Keratinocyte (primary cell): ENCODE measurements around the gene C1QL2. TPM values are rescaled to one million over a fixed set of nuclear protein-coding genes. Genes with fewer than 3 reads are reported as not detected.

Experiments used
- DNase-seq: peaks from one replicate; pipeline ENCODE4 v3.0.0-alpha.2; 2011; ENCODE audit warnings: low read depth, missing footprints, low spot score
- FAIRE-seq: peaks from 2 replicates; lab custom pipeline; 2011; peaks lifted over from hg19 to GRCh38; lab: Jason Lieb, UNC
- H2AFZ ChIP-seq: 2 replicates; pipeline ENCODE4 v1.6.0; 2012; ENCODE audit warnings: low read length, control low read depth, inconsistent platforms; ENCODE audit not compliant: control insufficient read depth
- H3K27ac ChIP-seq: 2 replicates; pipeline ENCODE4 v1.5.1; 2011; ENCODE audit warnings: low read length; ENCODE audit not compliant: control insufficient read depth, insufficient read depth
- H3K27me3 ChIP-seq: 3 replicates; pipeline ENCODE4 v1.6.0; 2011; ENCODE audit warnings: low read length; ENCODE audit not compliant: control insufficient read depth, insufficient read depth; ENCODE audit errors: extremely low read depth
- H3K36me3 ChIP-seq, 2 experiments: 2 replicates in 1 of 2; 3 replicates in 1 of 2; pipeline ENCODE4 v1.5.1; 2011; ENCODE audit warnings: low read length in 2 of 2, mild to moderate bottlenecking in 1 of 2; ENCODE audit not compliant: control insufficient read depth in 2 of 2, insufficient read depth in 2 of 2; ENCODE audit errors: extremely low read depth in 1 of 2
- H3K4me1 ChIP-seq: 3 replicates; pipeline ENCODE4 v1.5.1; 2011; ENCODE audit warnings: low read length; ENCODE audit not compliant: control insufficient read depth, insufficient read depth; ENCODE audit errors: extremely low read depth
- H3K4me2 ChIP-seq: 3 replicates; pipeline ENCODE4 v1.6.0; 2011; ENCODE audit warnings: low read depth, low read length; ENCODE audit not compliant: control insufficient read depth, insufficient read depth; ENCODE audit errors: extremely low read depth
- H3K4me3 ChIP-seq, 3 experiments: fragments of 200-600 bp in 1 of 3; sonication (generic) in 1 of 3; 2 replicates in 2 of 3; 3 replicates in 1 of 3; pipeline ENCODE4 v1.5.1; 2011 to 2016; ENCODE audit warnings: low read length in 3 of 3, mild to moderate bottlenecking in 3 of 3, control low read depth in 2 of 3, inconsistent platforms in 1 of 3, low read depth in 1 of 3, mixed read lengths in 1 of 3, mixed run types in 1 of 3, moderate library complexity in 1 of 3; ENCODE audit not compliant: control insufficient read depth in 2 of 3, insufficient read depth in 2 of 3; ENCODE audit errors: extremely low read depth in 1 of 3
- H3K79me2 ChIP-seq: 2 replicates; pipeline ENCODE4 v1.6.0; 2012; ENCODE audit warnings: low read length; ENCODE audit not compliant: control insufficient read depth, insufficient read depth
- H3K9ac ChIP-seq: 3 replicates; pipeline ENCODE4 v1.6.0; 2011; ENCODE audit warnings: low read length; ENCODE audit not compliant: control insufficient read depth, insufficient read depth; ENCODE audit errors: extremely low read depth
- H3K9me1 ChIP-seq: 3 replicates; pipeline ENCODE4 v1.6.0; 2011; ENCODE audit warnings: low read length; ENCODE audit not compliant: control insufficient read depth, insufficient read depth; ENCODE audit errors: extremely low read depth
- H3K9me3 ChIP-seq: 2 replicates; pipeline ENCODE4 v1.5.1; 2012; ENCODE audit warnings: low read depth, low read length; ENCODE audit not compliant: control insufficient read depth
- H4K20me1 ChIP-seq: 3 replicates; pipeline ENCODE4 v1.6.0; 2011; ENCODE audit warnings: low read length; ENCODE audit not compliant: control insufficient read depth, insufficient read depth; ENCODE audit errors: extremely low read depth
- EZH2 ChIP-seq: IDR thresholded peaks from one replicate; pipeline ENCODE4 v1.6.1; 2012; ENCODE audit warnings: inconsistent platforms, mild to moderate bottlenecking, low read length, moderate library complexity
- dilution Hi-C: fragments of 300-500 bp; cut with MboI; formaldehyde crosslinking; loops from one replicate; pipeline ENCODE4 v1.7.0; 2020; ENCODE audit warnings: low sequenced_read_pairs; ENCODE audit not compliant: extremely low pct_ligation_motif_present
- polyA plus RNA-seq, 5 experiments: library from polyadenylated mRNA; depleted of rRNA in 3 of 5; stranded (reverse) in 3 of 5; stranded (forward) in 1 of 5; unstranded in 1 of 5; fragments of >200 nt; gene quantifications; 1 replicate in 1 of 5; 2 replicates in 3 of 5; 3 replicates in 1 of 5; pipeline versions ENCODE4 v1.2.1 to v1.2.3, GENCODE V29; 2011 to 2012; ENCODE audit warnings: missing spikeins in 2 of 5, low read depth in 1 of 5, low replicate concordance in 1 of 5
- TF ChIP-seq, protein P1 (sequence below), 3 experiments: IDR thresholded peaks in 1 of 3; conservative IDR thresholded peaks in 1 of 3; optimal IDR thresholded peaks in 1 of 3; 2 replicates in 2 of 3; 3 replicates in 1 of 3; pipeline versions ENCODE3 to v1.5.1; 2011; ENCODE audit warnings: low read length in 3 of 3, mild to moderate bottlenecking in 3 of 3, moderate library complexity in 2 of 3, control low read depth in 1 of 3, inconsistent platforms in 1 of 3; ENCODE audit not compliant: insufficient read depth in 2 of 3; ENCODE audit errors: extremely low read depth in 1 of 3

The C1QL2 gene
- polyA plus RNA-seq, 1 donor (not counting 4 experiments of a cell fraction or from before 2014, with no cell fraction given), result not detected

DNA sequence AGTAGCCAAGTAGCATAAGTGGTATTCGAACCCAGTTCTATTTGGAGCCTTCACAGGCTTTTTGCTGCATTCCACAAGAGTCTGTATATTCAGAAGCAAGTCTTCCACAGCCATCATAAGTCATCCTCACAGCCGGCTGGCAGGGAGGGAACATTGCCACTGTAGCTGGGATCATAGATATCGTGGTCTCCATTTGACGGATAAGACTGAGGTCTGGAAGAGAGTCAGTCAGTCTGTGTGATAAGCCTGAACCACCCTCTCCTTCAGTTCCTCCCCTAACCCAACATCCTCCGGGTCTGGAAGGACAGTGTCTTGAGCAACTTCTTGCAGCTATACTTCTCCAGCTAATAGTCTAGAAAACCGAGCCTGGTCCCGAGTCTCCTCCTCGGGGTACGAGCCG, 17.0 kb upstream of the C1QL2 start:
- Histone ChIP-seq H3K27me3 (no peaks in the 10 kb centered on the region), H3K4me2 (no peak overlapping the region), H3K4me1 (peaks cover 17% of the 10 kb centered on the region), H3K4me3 (no peak overlapping the region), H4K20me1 (no peaks in the 10 kb centered on the region), H3K9me1 (no peaks in the 10 kb centered on the region), H3K27ac (no peak overlapping the region), H2AFZ (no peak overlapping the region), H3K36me3 (no peaks in the 10 kb centered on the region), H3K9ac (no peak overlapping the region), H3K9me3 (no peaks in the 10 kb centered on the region), H3K79me2 (no peaks in the 10 kb centered on the region)
- DNase-seq (no peak), FAIRE-seq (no peak)
- dilution Hi-C loops, result no loop called here
- TF ChIP-seq EZH2, result no peak
- TF ChIP-seq, protein P1, sequence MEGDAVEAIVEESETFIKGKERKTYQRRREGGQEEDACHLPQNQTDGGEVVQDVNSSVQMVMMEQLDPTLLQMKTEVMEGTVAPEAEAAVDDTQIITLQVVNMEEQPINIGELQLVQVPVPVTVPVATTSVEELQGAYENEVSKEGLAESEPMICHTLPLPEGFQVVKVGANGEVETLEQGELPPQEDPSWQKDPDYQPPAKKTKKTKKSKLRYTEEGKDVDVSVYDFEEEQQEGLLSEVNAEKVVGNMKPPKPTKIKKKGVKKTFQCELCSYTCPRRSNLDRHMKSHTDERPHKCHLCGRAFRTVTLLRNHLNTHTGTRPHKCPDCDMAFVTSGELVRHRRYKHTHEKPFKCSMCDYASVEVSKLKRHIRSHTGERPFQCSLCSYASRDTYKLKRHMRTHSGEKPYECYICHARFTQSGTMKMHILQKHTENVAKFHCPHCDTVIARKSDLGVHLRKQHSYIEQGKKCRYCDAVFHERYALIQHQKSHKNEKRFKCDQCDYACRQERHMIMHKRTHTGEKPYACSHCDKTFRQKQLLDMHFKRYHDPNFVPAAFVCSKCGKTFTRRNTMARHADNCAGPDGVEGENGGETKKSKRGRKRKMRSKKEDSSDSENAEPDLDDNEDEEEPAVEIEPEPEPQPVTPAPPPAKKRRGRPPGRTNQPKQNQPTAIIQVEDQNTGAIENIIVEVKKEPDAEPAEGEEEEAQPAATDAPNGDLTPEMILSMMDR (optimal IDR thresholded peaks at IDR 0.05 in 1 of 3, IDR thresholded peaks at IDR 0.05 in 1 of 3, conservative IDR thresholded peaks at IDR 0.05 in 1 of 3; ENCODE audit: extremely low read depth in 1 of 3, insufficient read depth in 2 of 3, low read length in 3 of 3), result no peak

- no peaks in the 10 kb centered on the region for H3K79me2 ChIP-seq
- dilution Hi-C loops, result no loop called here
Observed at GRCh38 chr2:119174993-119175347, 16.4 kb upstream of the C1QL2 start.

More at GRCh38 chr2:119174993-119175347, 16.4 kb upstream of the C1QL2 start:
- H3K9me3 ChIP-seq, result no peaks in the 10 kb centered on the region
- no peaks in the 10 kb centered on the region for H3K9me1 ChIP-seq
- peaks cover 17% of the 10 kb centered on the region for H3K4me1 ChIP-seq
- H3K27me3 ChIP-seq, result no peaks in the 10 kb centered on the region
- no peak overlapping the region for H2AFZ ChIP-seq
- H3K9ac ChIP-seq, result no peak overlapping the region
- FAIRE-seq, result no peak
- no peak for DNase-seq
- no peak overlapping the region for H3K4me3 ChIP-seq
- H3K36me3 ChIP-seq, result no peaks in the 10 kb centered on the region
- H3K27ac ChIP-seq, result no peak overlapping the region
- no peak for TF ChIP-seq EZH2
- TF ChIP-seq, protein P1 (optimal IDR thresholded peaks at IDR 0.05 in 1 of 3, IDR thresholded peaks at IDR 0.05 in 1 of 3, conservative IDR thresholded peaks at IDR 0.05 in 1 of 3; ENCODE audit: extremely low read depth in 1 of 3, insufficient read depth in 2 of 3, low read length in 3 of 3), result no peak
- H3K4me2 ChIP-seq, result no peak overlapping the region
- no peaks in the 10 kb centered on the region for H4K20me1 ChIP-seq
